ENCODE results near the gene PIAS2. TPM values are rescaled to one million over a fixed set of nuclear protein-coding genes. Genes with fewer than 3 reads are reported as not detected.

PIAS2 gene
- total and polyA plus RNA-seq, 2 of the 13 experiments (the other 11 are each of a cell fraction or from before 2014, with no cell fraction given) = 12.2 to 12.7 TPM

GRCh38 chr18:46789088-46789487, 128.2 kb downstream of the PIAS2 start:
- no TSS peak for BruUV-seq (replicated peaks)
- 79% methylated on average over 4 of the region's 4 CpGs for WGBS (ENCODE audit: low lambda C conversion rate)

More at GRCh38 chr18:46789088-46789487, 128.2 kb downstream of the PIAS2 start:
- intact Hi-C loops (cut with micrococcal nuclease; ENCODE audit: unreplicated experiment) = no loop called here
- H3K4me1 ChIP-seq (ENCODE audit: insufficient read depth, low read length) = no peaks in the 10 kb centered on the region
- H2AFZ ChIP-seq (ENCODE audit: low read length) = no peak overlapping the region
- no peak overlapping the region for H3K27ac ChIP-seq (ENCODE audit: extremely low read length, insufficient read depth, low read length)
- H4K20me1 ChIP-seq (ENCODE audit: insufficient read depth, low read length) = no peaks in the 10 kb centered on the region
- H3K4me3 ChIP-seq (replicated peaks in 1 of 3; ENCODE audit: insufficient read depth in 1 of 3, low read depth in 2 of 3, low read length in 3 of 3) = no peak overlapping the region
- FAIRE-seq (no peak), ATAC-seq (no peak), DNase-seq (ENCODE audit: low spot score) (no peak)
- H3K9me3 ChIP-seq (ENCODE audit: low read length) = no peaks in the 10 kb centered on the region
- no peak overlapping the region for H3K9ac ChIP-seq (ENCODE audit: insufficient read depth, low read depth, low read length)
- TF ChIP-seq ZMYM4 (CRISPR knock-in tag; IDR thresholded peaks at IDR 0.05) (no peak), ZNF17 (CRISPR knock-in tag; IDR thresholded peaks at IDR 0.05) (no peak), E2F1 (CRISPR knock-in tag; IDR thresholded peaks at IDR 0.05) (no peak), ZBTB42 (CRISPR knock-in tag; IDR thresholded peaks at IDR 0.05) (no peak), PAX8 (CRISPR knock-in tag; IDR thresholded peaks at IDR 0.05; ENCODE audit: borderline replicate concordance) (no peak), ZNF646 (CRISPR knock-in tag; IDR thresholded peaks at IDR 0.05) (no peak), ZNF746 (CRISPR knock-in tag; IDR thresholded peaks at IDR 0.05) (no peak), ZNF780A (CRISPR knock-in tag; IDR thresholded peaks at IDR 0.05) (no peak), ZNF562 (CRISPR knock-in tag; IDR thresholded peaks at IDR 0.05; ENCODE audit: borderline replicate concordance) (no peak)
- H3K79me2 ChIP-seq (ENCODE audit: insufficient read depth, low read length) = no peaks in the 10 kb centered on the region
- no peaks in the 10 kb centered on the region for H3K27me3 ChIP-seq (ENCODE audit: control insufficient read depth in 1 of 2, insufficient read depth in 2 of 2, low read length in 2 of 2)
- ChIA-PET POLR2A (no interaction called here), CTCF (ENCODE audit: low intra/inter-chr PET ratio, low total read pairs) (no interaction called here)
- in situ Hi-C loops (cut with HindIII; ENCODE audit: extremely low pct_ligation_motif_present, low pct_unique_long_range_greater_than_20kb) = no loop called here
- H3K4me2 ChIP-seq (ENCODE audit: low read depth, low read length) = no peak overlapping the region
- H3K36me3 ChIP-seq (replicated peaks in 1 of 2; ENCODE audit: control insufficient read depth in 1 of 2, insufficient read depth in 2 of 2, low read length in 2 of 2) = no peaks in the 10 kb centered on the region
